Adipose tissue (tissue), 3 donors: ENCODE data around the gene TMA7B. TPM values are rescaled to one million over a fixed set of nuclear protein-coding genes. Genes with fewer than 3 reads are reported as not detected.

Experiments
- H3K27ac ChIP-seq: one replicate; pipeline ENCODE4 v1.5.1; 2013; ENCODE audit warnings: low read depth, low read length
- WGBS, 3 donors: extraction: QIAGEN DNeasy Blood & Tissue Kit; methylation state at CpG; one replicate each; pipeline ENCODE4 v1.1.7; 2013; 5-methylcytosine and 5-hydroxymethylcytosine counted together
- polyA plus RNA-seq, 3 donors: library from polyadenylated mRNA; stranded (reverse); fragments of 200-250 nt; gene quantifications; one replicate each; pipeline ENCODE4 v1.2.3, GENCODE V29; 2013
- donor health status: healthy with polysubstance abuse.
- donor health status: Bipolar disorder and iron deficiency.
- donor health status: healthy.

The TMA7B gene
- polyA plus RNA-seq, 3 donors, result 0.56 TPM; not detected in 2

DNA sequence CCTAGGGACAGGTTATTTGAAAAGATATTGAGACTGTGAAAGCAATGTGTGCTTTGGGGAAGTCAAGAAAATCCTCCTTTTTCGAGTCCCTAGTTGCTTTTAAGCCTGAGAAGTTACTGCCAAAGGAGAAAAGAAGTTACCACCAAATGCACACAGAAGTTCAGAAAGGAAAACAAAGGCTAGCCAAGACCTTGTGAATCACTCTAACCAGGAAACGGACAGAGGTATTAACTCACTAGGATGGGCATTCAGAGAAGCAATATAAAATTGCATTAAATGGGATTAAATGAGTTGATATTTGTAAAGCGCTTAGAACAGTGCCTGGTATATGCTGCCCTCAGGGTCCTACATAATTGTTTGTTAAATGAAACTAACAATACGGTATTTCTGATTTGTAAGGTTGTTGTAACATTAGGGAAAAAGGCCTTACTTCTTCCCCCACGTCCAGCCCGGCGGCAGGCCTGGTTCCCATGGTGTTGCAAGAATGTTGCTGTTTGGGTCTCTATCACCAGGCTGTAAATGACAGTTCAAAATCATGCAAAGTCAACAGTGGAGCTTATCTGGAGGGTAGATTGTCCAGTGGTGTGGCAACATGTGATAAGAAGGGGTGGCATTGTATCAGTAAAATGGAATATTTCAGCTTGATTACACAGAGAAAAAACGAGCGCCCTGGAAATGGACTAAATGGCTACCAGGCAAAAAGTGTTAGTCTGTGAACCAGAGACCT lies 7.1 kb downstream of the TMA7B start:
- 59 to 66% (median 60%) methylated on average over 9 of the region's 9 CpGs for WGBS, 3 donors

GRCh38 chr22:39967996-39968972 lies 8.1 kb downstream of the TMA7B start:
- no peak overlapping the region for H3K27ac ChIP-seq
- 57 to 66% (median 62%) methylated on average over 20 of the region's 20 CpGs for WGBS, 3 donors

More for the DNA sequence above, 7.1 kb downstream of the TMA7B start:
- H3K27ac ChIP-seq, result no peak overlapping the region

- H3K27ac ChIP-seq, result no peak overlapping the region
- 91 to 98% (median 92%) methylated on average over 10 of the region's 10 CpGs for WGBS, 3 donors
Observed at GRCh38 chr22:39970742-39971141, 10.5 kb downstream of the TMA7B start.

GRCh38 chr22:39972641-39973040 lies 12.4 kb downstream of the TMA7B start:
- H3K27ac ChIP-seq, result no peak overlapping the region
- WGBS, 3 donors, result 60 to 74% (median 66%) methylated on average over 5 of the region's 5 CpGs

DNA sequence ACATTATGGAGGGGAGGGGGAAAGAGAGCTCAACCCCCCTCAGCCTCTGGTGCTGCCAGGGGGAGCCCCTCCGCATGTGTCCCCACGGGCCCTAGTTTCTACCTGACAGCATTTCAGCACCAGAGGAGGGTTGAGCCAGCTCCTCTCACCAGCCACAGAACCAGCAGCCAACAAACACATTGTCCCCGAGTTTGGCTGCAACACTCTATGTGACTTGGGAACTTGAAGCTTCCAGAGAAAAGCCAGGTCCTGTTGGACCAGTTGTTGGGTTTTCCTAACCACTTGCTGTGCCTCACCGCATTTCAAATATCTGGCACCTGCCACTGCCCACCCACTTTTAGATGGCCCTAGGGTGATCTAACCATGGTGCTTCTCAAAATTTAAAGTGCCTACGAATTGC lies 13.5 kb downstream of the TMA7B start:
- H3K27ac ChIP-seq, result no peak overlapping the region

GRCh38 chr22:39974065-39974464 lies 13.9 kb downstream of the TMA7B start:
- 68 to 74% (median 70%) methylated on average over 5 of the region's 5 CpGs for WGBS, 3 donors
- no peak overlapping the region for H3K27ac ChIP-seq

More for the DNA sequence above, 13.5 kb downstream of the TMA7B start:
- 75 to 79% (median 79%) methylated on average over 5 of the region's 5 CpGs for WGBS, 3 donors

DNA sequence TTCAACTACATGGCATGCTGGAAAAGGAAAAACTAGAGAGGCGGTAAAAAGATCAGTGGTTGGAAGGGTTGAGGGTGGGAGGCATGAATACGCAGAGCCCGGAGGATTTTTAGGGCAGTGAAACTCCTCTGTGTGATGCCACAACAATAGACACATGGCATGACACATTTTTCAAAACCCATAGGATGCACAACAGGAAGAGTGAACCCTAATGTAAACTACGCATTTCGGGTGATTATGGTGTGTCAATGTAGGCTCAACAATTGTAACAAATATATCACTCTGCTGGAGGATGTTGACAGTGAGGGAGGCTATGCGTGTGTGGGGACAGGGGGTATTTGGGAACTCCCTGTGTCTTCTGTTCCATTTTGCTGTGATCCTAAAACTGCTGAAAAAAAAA lies 18.9 kb downstream of the TMA7B start:
- 72 to 79% (median 77%) methylated on average over 6 of the region's 6 CpGs for WGBS, 3 donors
- H3K27ac ChIP-seq, result no peak overlapping the region

GRCh38 chr22:39979458-39979857 lies 19.3 kb downstream of the TMA7B start:
- WGBS, 3 donors, result 85 to 94% (median 89%) methylated on average over 5 of the region's 5 CpGs
- no peak overlapping the region for H3K27ac ChIP-seq

DNA sequence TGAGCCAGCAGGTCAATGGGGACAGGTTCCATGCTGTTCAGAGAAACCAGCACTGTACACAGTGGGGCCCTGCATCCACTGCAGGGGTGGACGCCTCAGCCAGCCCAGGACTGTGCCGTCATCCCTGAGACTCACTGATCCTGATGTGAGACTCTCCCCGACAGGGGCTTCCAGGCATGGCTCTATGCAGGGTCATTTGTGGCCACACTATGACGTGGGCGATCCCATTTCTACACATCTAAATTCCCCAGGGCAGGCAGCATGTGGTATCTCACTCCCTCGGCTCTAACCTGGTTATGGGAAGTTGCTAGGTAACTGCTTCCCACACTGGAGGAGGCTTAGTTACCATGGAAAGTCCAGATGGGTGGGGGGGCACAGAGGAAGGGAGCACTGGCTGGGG lies 20.4 kb downstream of the TMA7B start:
- WGBS, 3 donors, result 74 to 84% (median 76%) methylated on average over 6 of the region's 6 CpGs
- H3K27ac ChIP-seq, result no peak overlapping the region

- WGBS, 3 donors, result 92 to 96% (median 94%) methylated on average over 4 of the region's 4 CpGs
Observed at GRCh38 chr22:39983346-39983745, 23.1 kb downstream of the TMA7B start.

GRCh38 chr22:39984006-39984405 lies 23.8 kb downstream of the TMA7B start:
- no peak overlapping the region for H3K27ac ChIP-seq
- WGBS, 3 donors, result 62 to 80% (median 63%) methylated on average over 2 of the region's 2 CpGs

More at GRCh38 chr22:39983346-39983745, 23.1 kb downstream of the TMA7B start:
- H3K27ac ChIP-seq, result no peak overlapping the region

DNA sequence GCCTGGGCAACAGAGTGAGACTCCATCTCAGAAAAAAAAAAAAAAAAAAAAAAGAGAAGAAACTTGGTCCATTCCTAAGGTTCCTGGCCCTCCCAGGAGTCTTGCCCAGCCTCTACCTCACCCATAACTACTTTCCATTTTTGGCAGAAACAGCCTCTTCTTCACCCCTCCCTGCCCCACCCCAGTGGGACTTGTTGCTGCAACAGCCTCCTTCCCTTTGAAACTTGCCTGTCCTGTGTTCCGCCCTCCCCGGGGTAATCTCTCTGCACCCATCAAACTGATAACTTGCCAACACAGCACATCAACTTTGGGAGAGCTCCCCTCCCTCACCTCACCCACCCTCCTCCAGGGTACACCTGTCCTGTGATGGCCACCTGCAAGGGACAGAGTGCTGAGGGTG lies 24.5 kb downstream of the TMA7B start:
- WGBS, 3 donors, result 81 to 85% (median 82%) methylated on average over 2 of the region's 2 CpGs
- no peak overlapping the region for H3K27ac ChIP-seq

DNA sequence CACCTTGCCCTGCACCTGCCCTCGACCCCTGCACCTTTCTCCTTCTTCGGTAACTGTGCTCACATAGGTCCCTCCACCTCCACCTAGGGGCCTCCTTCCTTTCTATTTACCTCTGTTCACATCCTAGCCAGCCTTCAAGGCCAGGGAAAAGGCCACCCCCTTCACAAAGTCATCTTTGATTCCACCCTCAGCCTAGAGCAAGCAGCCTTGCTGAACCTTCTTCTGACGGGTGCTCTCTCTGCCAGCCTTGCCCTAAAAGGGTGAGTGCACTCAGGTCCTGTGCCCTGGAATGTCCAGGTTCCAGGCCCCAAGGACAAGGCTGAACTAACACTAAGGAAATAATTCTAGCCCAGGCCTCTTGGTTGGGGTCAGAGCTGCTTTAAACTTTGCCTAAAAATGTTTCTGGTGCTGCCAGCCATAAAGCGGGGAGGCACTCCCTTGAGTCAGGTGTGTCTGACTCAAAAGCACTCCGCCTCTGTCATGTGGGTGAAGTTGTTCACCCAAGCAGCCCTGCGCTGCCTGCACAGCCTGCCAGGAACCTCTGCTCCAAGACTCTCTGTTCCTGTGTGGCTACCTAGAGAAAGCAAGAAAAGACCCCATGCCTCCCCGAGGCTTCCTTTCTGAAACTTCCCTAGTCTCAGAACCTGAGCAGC lies 25.3 kb downstream of the TMA7B start:
- WGBS, 3 donors, result 80 to 86% (median 86%) methylated on average over 7 of the region's 7 CpGs
- H3K27ac ChIP-seq, result no peak overlapping the region

DNA sequence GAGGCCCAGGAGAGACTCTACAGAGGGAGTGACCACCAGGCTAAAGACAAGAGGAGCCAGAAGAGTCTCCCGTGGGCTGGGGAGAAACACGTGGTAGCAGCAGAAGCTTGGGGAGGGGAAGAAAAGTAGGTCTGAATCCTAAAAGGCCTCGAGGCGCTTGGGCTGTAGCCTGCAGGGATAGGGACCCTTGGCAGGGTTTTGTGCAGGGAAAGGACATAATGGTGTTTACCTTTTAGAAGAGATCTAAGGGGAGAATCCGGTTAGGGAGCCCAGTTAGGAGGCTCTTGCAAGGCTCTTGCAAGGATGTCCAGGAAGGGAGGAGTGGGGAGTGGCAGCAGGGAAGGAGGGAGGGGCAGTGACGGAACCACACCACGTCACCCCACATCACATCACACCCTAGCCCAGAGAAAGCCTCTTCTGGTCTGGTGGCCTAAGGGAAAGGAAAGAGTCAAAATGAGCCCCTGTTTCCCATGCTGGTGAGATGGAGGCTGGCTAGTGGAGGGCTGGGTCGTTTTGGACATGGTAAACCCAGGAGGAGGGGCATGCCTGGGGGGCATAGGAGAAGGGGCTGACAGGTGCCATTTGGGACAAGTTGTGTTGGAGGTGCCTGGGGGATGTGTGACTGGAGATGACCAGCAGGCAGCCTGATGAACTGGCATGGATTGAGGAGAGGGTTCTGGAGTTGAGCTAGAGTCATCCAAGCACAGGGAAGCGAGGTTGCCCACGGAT lies 28.4 kb downstream of the TMA7B start:
- 75 to 85% (median 76%) methylated on average over 10 of the region's 10 CpGs for WGBS, 3 donors
- H3K27ac ChIP-seq, result no peak overlapping the region

DNA sequence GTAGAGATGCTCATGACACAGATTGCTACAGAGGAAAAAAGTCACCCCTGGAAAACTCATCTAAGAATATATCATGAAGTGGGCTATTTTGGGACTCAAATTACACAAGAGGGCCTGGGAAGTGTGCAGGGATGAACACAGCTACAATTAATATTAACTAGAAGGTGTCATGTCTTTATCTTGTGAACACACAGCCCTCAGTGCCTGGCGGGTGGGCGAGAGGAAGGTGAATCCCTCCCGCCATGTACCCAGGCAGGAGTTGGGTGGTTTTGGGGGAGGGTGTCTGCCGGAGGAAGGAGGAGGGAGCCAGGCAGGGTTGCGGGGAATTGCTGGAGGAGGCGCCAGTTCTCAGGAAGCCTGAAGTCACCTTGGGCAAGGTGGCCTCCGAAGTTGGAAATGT lies 29.4 kb downstream of the TMA7B start:
- WGBS, 3 donors, result 82 to 94% (median 85%) methylated on average over 7 of the region's 7 CpGs
- H3K27ac ChIP-seq, result no peak overlapping the region

GRCh38 chr22:39990686-39991085 lies 30.5 kb downstream of the TMA7B start:
- WGBS, 3 donors, result 52 to 93% (median 91%) methylated on average over 3 of the region's 3 CpGs

DNA sequence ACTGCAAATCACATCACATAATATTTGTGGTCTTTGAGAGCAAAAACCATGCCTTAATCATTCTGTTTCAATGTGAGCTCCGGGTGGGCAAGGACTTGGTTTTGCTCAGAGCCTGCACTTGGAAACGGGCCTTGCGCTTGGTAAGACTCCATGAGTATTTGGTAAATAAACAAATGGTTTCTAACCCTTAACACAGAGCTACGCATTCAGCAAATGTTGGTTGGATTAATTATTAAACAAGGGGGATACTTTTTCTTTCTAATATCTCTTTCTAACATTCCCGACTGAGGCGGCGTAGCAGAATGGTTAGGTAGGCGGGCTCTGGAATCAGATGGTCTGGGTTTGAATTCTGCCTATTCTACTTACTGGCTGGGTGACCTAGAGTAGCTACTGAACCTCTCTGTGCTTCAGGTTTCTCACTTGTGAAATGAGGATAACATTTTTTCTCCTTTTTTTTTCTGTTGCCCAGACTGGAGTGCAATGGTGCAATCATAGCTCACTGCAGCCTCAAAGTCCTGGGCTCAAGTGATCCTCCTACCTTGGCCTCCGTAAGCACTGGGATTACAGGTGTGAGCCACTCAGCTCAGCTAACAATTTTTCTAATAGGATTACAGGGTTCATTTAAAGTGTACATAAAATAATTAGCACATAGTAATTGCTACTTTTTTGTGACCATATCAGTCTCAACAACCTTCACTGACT lies 31.1 kb downstream of the TMA7B start:
- WGBS, 3 donors, result 35 to 94% (median 86%) methylated on average over 9 of the region's 9 CpGs

More at GRCh38 chr22:39990686-39991085, 30.5 kb downstream of the TMA7B start:
- H3K27ac ChIP-seq, result no peak overlapping the region

More for the DNA sequence above, 31.1 kb downstream of the TMA7B start:
- no peak overlapping the region for H3K27ac ChIP-seq
